ENCODE data around the gene BRIP1.
"Not testable (repeated sequence)": the region's sequence is repeated elsewhere in the genome, so short reads cannot be mapped to it uniquely, and the experiment has no call there.

Gene BRIP1

GRCh38 chr17:61720016-61720795 is 143.1 kb downstream of the BRIP1 start:
- H3K9me3 Mint-ChIP-seq, result peaks cover 12% of the 10 kb centered on the region
- no peaks in the 10 kb centered on the region for H3K4me1 Mint-ChIP-seq (ENCODE audit: low read depth)
- DNase-seq, result no peak
- H3K27me3 Mint-ChIP-seq, result no peaks in the 10 kb centered on the region
- no peak overlapping the region for H3K4me3 Mint-ChIP-seq
- H3K36me3 Mint-ChIP-seq (ENCODE audit: low read depth), result peaks cover 21% of the 10 kb centered on the region
- H3K27ac Mint-ChIP-seq, result no peak overlapping the region

GRCh38 chr17:61719220-61719619 is 144.1 kb downstream of the BRIP1 start:
- Mint-ChIP-seq H3K9me3 (peaks cover 12% of the 10 kb centered on the region), H3K36me3 (ENCODE audit: low read depth) (peaks cover 23% of the 10 kb centered on the region)
- H3K27me3 Mint-ChIP-seq; H3K27ac Mint-ChIP-seq; H3K4me1 Mint-ChIP-seq (ENCODE audit: low read depth); H3K4me3 Mint-ChIP-seq; DNase-seq: not testable (repeated sequence)

- Mint-ChIP-seq H3K9me3 (peaks cover 12% of the 10 kb centered on the region), H3K27me3 (no peaks in the 10 kb centered on the region), H3K4me3 (no peak overlapping the region), H3K36me3 (ENCODE audit: low read depth) (peaks cover 25% of the 10 kb centered on the region), H3K27ac (no peak overlapping the region), H3K4me1 (ENCODE audit: low read depth) (no peaks in the 10 kb centered on the region)
- DNase-seq, result no peak
These were observed 145.3 kb downstream of the BRIP1 start for GRCh38 chr17:61718022-61718421.

DNA sequence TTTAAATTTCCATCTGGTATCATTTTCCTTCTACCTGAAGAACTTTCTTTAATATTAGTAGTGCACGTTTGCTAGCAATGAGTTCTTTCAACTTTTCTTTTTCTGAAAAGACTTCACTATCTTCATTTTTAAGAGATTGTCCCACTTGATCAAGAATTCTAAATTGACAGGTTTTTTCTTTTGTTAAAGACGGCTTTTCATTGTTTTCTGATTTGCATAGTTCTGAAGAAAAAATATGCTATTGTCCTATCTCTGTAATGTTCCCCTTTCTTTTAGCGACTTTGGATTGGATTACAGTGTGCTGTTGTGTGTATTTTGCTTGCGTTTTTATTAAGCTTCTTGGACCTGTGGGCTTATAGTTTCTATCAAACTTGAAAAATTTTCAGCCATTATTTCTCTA is 146.0 kb downstream of the BRIP1 start:
- no peak overlapping the region for H3K27ac Mint-ChIP-seq
- H3K4me1 Mint-ChIP-seq (ENCODE audit: low read depth), result no peaks in the 10 kb centered on the region
- no peak for DNase-seq
- H3K27me3 Mint-ChIP-seq, result no peaks in the 10 kb centered on the region
- H3K9me3 Mint-ChIP-seq, result peaks cover 12% of the 10 kb centered on the region
- H3K4me3 Mint-ChIP-seq, result no peak overlapping the region
- H3K36me3 Mint-ChIP-seq (ENCODE audit: low read depth), result peaks cover 26% of the 10 kb centered on the region

GRCh38 chr17:61716225-61716829 is 147.0 kb downstream of the BRIP1 start:
- H3K4me1 Mint-ChIP-seq (ENCODE audit: low read depth), result no peaks in the 10 kb centered on the region
- no peak for DNase-seq
- no peaks in the 10 kb centered on the region for H3K27me3 Mint-ChIP-seq
- no peak overlapping the region for H3K27ac Mint-ChIP-seq
- no peak overlapping the region for H3K4me3 Mint-ChIP-seq
- peaks cover 12% of the 10 kb centered on the region for H3K9me3 Mint-ChIP-seq
- peaks cover 23% of the 10 kb centered on the region for H3K36me3 Mint-ChIP-seq (ENCODE audit: low read depth)

DNA sequence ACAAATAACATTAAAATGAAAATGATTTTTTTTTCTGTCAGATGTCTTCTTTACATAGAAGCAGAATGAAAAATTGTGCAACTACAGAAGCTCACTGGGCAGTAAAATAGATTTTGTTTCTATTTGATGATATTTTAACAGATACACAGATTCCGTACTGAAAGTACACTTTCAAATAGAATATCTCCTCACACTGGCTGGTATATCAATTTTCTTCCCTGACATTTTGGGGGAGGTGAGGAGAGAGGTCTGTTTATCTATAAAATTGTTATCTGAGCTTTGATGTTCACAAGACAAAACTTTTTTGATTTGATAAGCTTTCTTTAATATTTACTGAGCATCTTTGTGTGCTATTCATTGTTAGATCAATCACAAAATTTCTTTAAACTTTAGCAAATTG is 148.0 kb downstream of the BRIP1 start:
- no peaks in the 10 kb centered on the region for H3K27me3 Mint-ChIP-seq
- no peak overlapping the region for H3K4me3 Mint-ChIP-seq
- no peaks in the 10 kb centered on the region for H3K4me1 Mint-ChIP-seq (ENCODE audit: low read depth)
- peaks cover 12% of the 10 kb centered on the region for H3K9me3 Mint-ChIP-seq
- DNase-seq, result no peak
- H3K36me3 Mint-ChIP-seq (ENCODE audit: low read depth), result peaks cover 31% of the 10 kb centered on the region
- H3K27ac Mint-ChIP-seq, result no peak overlapping the region

GRCh38 chr17:61714300-61714699 is 149.0 kb downstream of the BRIP1 start:
- Mint-ChIP-seq H3K4me1 (ENCODE audit: low read depth) (no peaks in the 10 kb centered on the region), H3K36me3 (ENCODE audit: low read depth) (peaks cover 30% of the 10 kb centered on the region), H3K4me3 (no peak overlapping the region), H3K27ac (no peak overlapping the region), H3K27me3 (no peaks in the 10 kb centered on the region), H3K9me3 (peaks cover 12% of the 10 kb centered on the region)
- DNase-seq, result no peak

GRCh38 chr17:61713035-61713434 is 150.3 kb downstream of the BRIP1 start:
- Mint-ChIP-seq H3K27ac (no peak overlapping the region), H3K36me3 (ENCODE audit: low read depth) (peaks cover 39% of the 10 kb centered on the region), H3K27me3 (no peaks in the 10 kb centered on the region), H3K4me1 (ENCODE audit: low read depth) (no peaks in the 10 kb centered on the region), H3K9me3 (peaks cover 12% of the 10 kb centered on the region), H3K4me3 (no peak overlapping the region)
- DNase-seq, result no peak

DNA sequence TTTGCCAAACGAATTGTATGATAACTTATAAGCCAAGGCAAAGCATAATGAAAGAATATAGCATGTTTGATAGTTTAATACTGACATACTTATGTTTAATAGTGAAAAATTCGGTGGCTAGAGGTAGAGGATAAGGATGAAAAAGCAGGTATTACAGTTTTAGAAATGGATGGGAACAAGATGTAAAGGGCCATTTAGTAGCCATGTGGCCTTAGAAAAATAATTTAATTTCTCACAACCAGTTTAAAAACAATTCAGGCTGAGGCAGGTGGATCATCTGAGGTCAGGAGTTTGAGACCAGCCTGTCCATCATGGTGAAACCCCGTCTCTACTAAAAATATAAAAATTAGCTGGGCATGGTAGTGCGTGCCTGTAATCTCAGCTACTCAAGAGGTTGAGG is 152.8 kb downstream of the BRIP1 start:
- DNase-seq, result no peak
- peaks cover 35% of the 10 kb centered on the region for H3K36me3 Mint-ChIP-seq (ENCODE audit: low read depth)
- H3K4me3 Mint-ChIP-seq, result no peak overlapping the region
- H3K4me1 Mint-ChIP-seq (ENCODE audit: low read depth), result no peaks in the 10 kb centered on the region
- H3K9me3 Mint-ChIP-seq, result peaks cover 10% of the 10 kb centered on the region
- H3K27me3 Mint-ChIP-seq, result no peaks in the 10 kb centered on the region
- H3K27ac Mint-ChIP-seq, result no peak overlapping the region

DNA sequence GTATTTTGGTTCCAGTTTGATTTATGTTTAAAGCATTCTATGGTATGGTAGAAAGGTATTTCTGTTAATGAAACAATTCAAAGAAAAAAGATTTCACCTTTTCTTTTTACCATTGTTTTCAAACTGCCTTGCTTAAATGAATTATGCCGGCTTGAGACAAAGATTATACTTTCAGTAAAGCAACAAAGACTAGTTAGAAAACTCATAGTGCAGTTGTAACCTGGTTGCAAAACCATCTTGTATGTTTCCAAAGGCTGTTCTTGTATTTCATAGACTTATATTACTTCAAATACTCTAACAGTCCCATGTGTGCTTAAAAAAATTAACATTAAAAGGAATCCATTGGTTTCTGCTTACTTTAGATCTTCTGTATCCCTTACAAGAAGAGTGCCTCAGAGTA is 153.8 kb downstream of the BRIP1 start:
- DNase-seq, result no peak
- Mint-ChIP-seq H3K4me1 (ENCODE audit: low read depth) (no peaks in the 10 kb centered on the region), H3K4me3 (no peak overlapping the region), H3K36me3 (ENCODE audit: low read depth) (peaks cover 33% of the 10 kb centered on the region), H3K27me3 (no peaks in the 10 kb centered on the region), H3K27ac (no peak overlapping the region), H3K9me3 (peaks cover 12% of the 10 kb centered on the region)

- no peak for DNase-seq
- peaks cover 21% of the 10 kb centered on the region for H3K36me3 Mint-ChIP-seq (ENCODE audit: low read depth)
- H3K27me3 Mint-ChIP-seq, result no peaks in the 10 kb centered on the region
- no peaks in the 10 kb centered on the region for H3K4me1 Mint-ChIP-seq (ENCODE audit: low read depth)
- H3K27ac Mint-ChIP-seq, result no peak overlapping the region
- no peak overlapping the region for H3K4me3 Mint-ChIP-seq
- H3K9me3 Mint-ChIP-seq, result peaks cover 54% of the 10 kb centered on the region
These were observed 158.3 kb downstream of the BRIP1 start for GRCh38 chr17:61704935-61705449.

GRCh38 chr17:61702450-61702849 is 160.9 kb downstream of the BRIP1 start:
- Mint-ChIP-seq H3K36me3 (ENCODE audit: low read depth) (peaks cover 10% of the 10 kb centered on the region), H3K27me3 (no peaks in the 10 kb centered on the region), H3K27ac (no peak overlapping the region), H3K4me1 (ENCODE audit: low read depth) (no peaks in the 10 kb centered on the region), H3K4me3 (no peak overlapping the region), H3K9me3 (peaks cover 62% of the 10 kb centered on the region)
- no peak for DNase-seq

- Mint-ChIP-seq H3K4me3 (no peak overlapping the region), H3K36me3 (ENCODE audit: low read depth) (peaks cover 8% of the 10 kb centered on the region), H3K27ac (no peak overlapping the region), H3K27me3 (no peaks in the 10 kb centered on the region), H3K4me1 (ENCODE audit: low read depth) (no peaks in the 10 kb centered on the region), H3K9me3 (peaks cover 64% of the 10 kb centered on the region)
- DNase-seq, result no peak
These were observed 161.3 kb downstream of the BRIP1 start for GRCh38 chr17:61701978-61702377.

DNA sequence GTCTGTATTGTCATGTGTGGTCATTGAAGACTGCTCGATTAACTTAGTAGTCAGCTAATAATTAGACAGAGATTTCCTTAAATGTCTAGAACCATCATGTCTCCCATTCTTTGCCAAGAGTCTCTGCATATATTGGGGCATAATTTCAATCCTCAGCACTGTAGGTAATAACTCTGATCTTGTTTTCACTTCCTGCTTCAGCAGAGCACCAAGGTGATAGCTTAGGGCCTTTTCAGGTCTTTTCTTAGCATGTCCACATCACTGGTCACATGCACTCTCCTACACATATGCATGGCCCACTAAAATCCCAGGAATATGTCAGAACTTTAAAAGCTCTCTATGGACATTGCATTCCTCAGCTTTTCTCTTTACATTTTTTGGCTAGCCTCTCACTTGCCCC is 162.0 kb downstream of the BRIP1 start:
- peaks cover 60% of the 10 kb centered on the region for H3K9me3 Mint-ChIP-seq
- peaks cover 8% of the 10 kb centered on the region for H3K36me3 Mint-ChIP-seq (ENCODE audit: low read depth)
- H3K27me3 Mint-ChIP-seq, result no peaks in the 10 kb centered on the region
- DNase-seq, result no peak
- H3K27ac Mint-ChIP-seq, result no peak overlapping the region
- H3K4me3 Mint-ChIP-seq, result no peak overlapping the region
- no peaks in the 10 kb centered on the region for H3K4me1 Mint-ChIP-seq (ENCODE audit: low read depth)

DNA sequence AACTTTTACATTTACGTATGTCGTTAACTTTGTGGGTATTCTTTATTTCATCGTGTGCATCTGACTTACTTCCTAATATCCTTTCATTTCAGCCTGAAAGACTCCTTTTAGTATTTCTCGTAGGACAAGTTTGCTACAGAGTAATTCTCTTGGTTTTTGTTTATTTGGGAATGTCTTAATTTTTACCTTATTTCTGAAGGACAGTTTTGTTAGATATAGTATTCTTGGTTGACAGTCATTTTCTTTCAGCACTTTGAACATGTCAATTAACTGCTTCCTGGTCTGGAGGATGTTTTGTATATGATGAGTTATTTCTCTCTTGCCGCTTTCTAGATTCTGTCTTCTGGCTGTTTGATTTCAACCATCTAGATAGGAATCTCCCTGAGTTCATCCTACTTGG is 163.1 kb downstream of the BRIP1 start:
- Mint-ChIP-seq H3K4me1 (ENCODE audit: low read depth) (no peaks in the 10 kb centered on the region), H3K9me3 (peaks cover 63% of the 10 kb centered on the region), H3K27me3 (no peaks in the 10 kb centered on the region), H3K36me3 (ENCODE audit: low read depth) (peaks cover 8% of the 10 kb centered on the region), H3K4me3 (no peak overlapping the region), H3K27ac (no peak overlapping the region)
- no peak for DNase-seq

All from activated T-cell treated with anti-CD3 and anti-CD28 coated beads, Interleukin-2, amount 50 U/mL, for 24 hours (primary cell).